ENCODE measurements around the gene PDCD4. TPM values are rescaled to one million over a fixed set of nuclear protein-coding genes. Genes with fewer than 3 reads are reported as not detected.
"Not testable (repeated sequence)": the region's sequence is repeated elsewhere in the genome, so short reads cannot be mapped to it uniquely, and the experiment has no call there.

PDCD4 gene
- total and polyA plus RNA-seq, 10 of the 15 experiments (the other 5 are each of a cell fraction or from before 2014, with no cell fraction given) = 101 to 372 (median 171) TPM

- TF ChIP-seq NKRF (conservative IDR thresholded peaks at IDR 0.05) (peak; percentile 54; the same call in 1 of the 2 replicates), SMARCA5 (IDR thresholded peaks at IDR 0.05) (peak; percentile 98), ZNF384 (IDR thresholded peaks at IDR 0.05; ENCODE audit: borderline replicate concordance, low read depth, low read length) (peak; percentile 94), SUZ12 (IDR thresholded peaks at IDR 0.05; ENCODE audit: unreplicated experiment) (no peak), RBBP5 (conservative IDR thresholded peaks at IDR 0.05) (no peak)
Observed at GRCh38 chr10:110865809-110866482, 5.8 kb upstream of the PDCD4 start (continued).

- H3K4me3 ChIP-seq = peak overlapping the region; percentile 31; the same call in 1 of the 2 replicates
- H3K36me3 ChIP-seq (ENCODE audit: control insufficient read depth in 2 of 2, insufficient read depth in 2 of 2, low read length in 1 of 2); H4K20me1 ChIP-seq (ENCODE audit: control insufficient read depth, insufficient read depth); in situ Hi-C loops (cut with MboI); H3K9me3 ChIP-seq (replicated peaks; ENCODE audit: control insufficient read depth, insufficient read depth, low read length); BruUV-seq (replicated peaks); H3K27me3 ChIP-seq (replicated peaks in 1 of 2; ENCODE audit: control insufficient read depth in 2 of 2, insufficient read depth in 2 of 2, low read length in 1 of 2): not testable (repeated sequence)
- H3K4me1 ChIP-seq (ENCODE audit: control insufficient read depth, insufficient read depth, low read length) = peaks cover 84% of the 10 kb centered on the region
- intact Hi-C loops (cut with micrococcal nuclease; ENCODE audit: unreplicated experiment) = loop anchor here (5.0 kb wide), 1 partner anchor 790 kb away; no protein-coding TSS in a partner anchor
- H3K9ac ChIP-seq (ENCODE audit: control insufficient read depth, insufficient read depth, low read length) = peak overlapping the region; percentile 56
- 31% methylated on average over 8 of the region's 8 CpGs for WGBS (ENCODE audit: insufficient coverage, insufficient replicate concordance, low lambda C conversion rate, missing lambda C conversion rate)
- peak overlapping the region; percentile 99 for H3K27ac ChIP-seq (ENCODE audit: control insufficient read depth, insufficient read depth)
- H3K4me2 ChIP-seq (ENCODE audit: control insufficient read depth, insufficient read depth) = peak overlapping the region; percentile 85
- POLR2A ChIA-PET = interaction anchor here (1.3 to 5.2 kb wide), 9 partner anchors 9 to 65 kb away, joined by 3 to 78 read pairs (median 19); partner anchors contain the start of genes BBIP1 and SHOC2
- peak overlapping the region; percentile 61 for H2AFZ ChIP-seq (ENCODE audit: control insufficient read depth, low read depth, low read length)
- peaks cover 30% of the 10 kb centered on the region for H3K79me2 ChIP-seq (ENCODE audit: control insufficient read depth, insufficient read depth, low read length)
- SMC1A ChIA-PET (ENCODE audit: uncharacterized antibody, unreplicated experiment) = interaction anchor here (1.0 to 5.1 kb wide), 22 partner anchors 9 to 257 kb away, joined by 3 to 139 read pairs (median 7); partner anchors contain the start of genes BBIP1 and SHOC2
- ATAC-seq = peak; percentile 47
- DNase-seq (ENCODE audit: low read depth, low spot score) = peak; percentile 85
- FAIRE-seq = peak; percentile 83
- CTCF ChIA-PET = interaction anchor here (0.7 to 5.2 kb wide), 13 partner anchors 8 to 257 kb away, joined by 3 to 53 read pairs (median 6); no protein-coding TSS in a partner anchor
- RAD21 ChIA-PET (ENCODE audit: unreplicated experiment) = interaction anchor here (1.2 to 5.3 kb wide), 13 partner anchors 9 to 119 kb away, joined by 3 to 138 read pairs (median 7); partner anchors contain the start of gene BBIP1
- TF ChIP-seq RELB (IDR thresholded peaks at IDR 0.05; ENCODE audit: low read depth) (0 out of 2 replicates have a peak, but pooled peaks have one; percentile 58), BMI1 (IDR thresholded peaks at IDR 0.05; ENCODE audit: borderline replicate concordance) (0 out of 2 replicates have a peak, but pooled peaks have one; percentile 40), DPF2 (IDR thresholded peaks at IDR 0.05) (peak; percentile 95), SP1 (IDR thresholded peaks at IDR 0.05; ENCODE audit: low read depth, low read length) (peak; percentile 41), JUNB (IDR thresholded peaks at IDR 0.05) (peak; percentile 71), SKIL (IDR thresholded peaks at IDR 0.05; ENCODE audit: low read depth, poor library complexity, severe bottlenecking) (peak; percentile 49), BCL11A (IDR thresholded peaks at IDR 0.05; ENCODE audit: low read depth, low read length) (peak; percentile 67), IRF4 (IDR thresholded peaks at IDR 0.05; ENCODE audit: low read depth, low read length) (peak; percentile 89), ATF7 (IDR thresholded peaks at IDR 0.05; ENCODE audit: low read depth) (peak; percentile 25; the same call in 1 of the 2 replicates), NR2F1 (conservative IDR thresholded peaks at IDR 0.05) (peak; percentile 57; the same call in 1 of the 2 replicates), IKZF2 (IDR thresholded peaks at IDR 0.05) (peak; percentile 90 to 92)
Observed at GRCh38 chr10:110867011-110867806, 4.5 kb upstream of the PDCD4 start.

Measured in GM12878 (cell line).